Left ventricle myocardium inferior (tissue), 1 donor: ENCODE measurements around the gene FBXO45. TPM values are rescaled to one million over a fixed set of nuclear protein-coding genes. Genes with fewer than 3 reads are reported as not detected.

ENCODE experiments used
- DNase-seq: peaks from one replicate; pipeline ENCODE4 v3.0.0-alpha.2; 2020
- H3K27ac ChIP-seq: fragments of 200-600 bp; replicated peaks from 2 replicates; pipeline ENCODE4 v1.8.0; 2021
- H3K27me3 ChIP-seq: fragments of 200-600 bp; 2 replicates; pipeline ENCODE4 v1.8.0; 2021; ENCODE audit warnings: low read depth
- H3K36me3 ChIP-seq: fragments of 200-600 bp; 2 replicates; pipeline ENCODE4 v1.8.0; 2021
- H3K4me1 ChIP-seq: fragments of 200-600 bp; 2 replicates; pipeline ENCODE4 v1.8.0; 2021
- H3K4me3 ChIP-seq: fragments of 200-600 bp; 2 replicates; pipeline ENCODE4 v1.8.0; 2021; ENCODE audit warnings: mild to moderate bottlenecking, moderate library complexity
- H3K9me3 ChIP-seq: fragments of 200-600 bp; replicated peaks from 2 replicates; pipeline ENCODE4 v1.8.0; 2021
- CTCF ChIP-seq: fragments of 200-600 bp; IDR thresholded peaks from 2 replicates; pipeline ENCODE4 v1.8.0; 2021; ENCODE audit warnings: antibody characterized with exemption, mild to moderate bottlenecking, borderline replicate concordance
- intact Hi-C: fragments of 100-400 bp; cut with micrococcal nuclease; formaldehyde crosslinking; loops from one replicate; pipeline ENCODE4 v1.11.0; 2022
- total RNA-seq: library from RNA; stranded (reverse); fragmentation: NEBNext Ultra II Directional; extraction: Animal tissue kit (Norgen Biotek cat#: 25700); gene quantifications from one replicate; pipeline ENCODE4 v1.2.1, GENCODE V29; 2021
- donor health status: DM: no; HTN: yes; CAD: no; lungs with severe emphysema.

FBXO45 gene
- total RNA-seq, 1 donor from 2014 or later: 7.3 TPM

- intact Hi-C loops: no loop called here
- peak; percentile 9 for TF ChIP-seq CTCF
Measured at GRCh38 chr3:196524527-196524926, 43.9 kb upstream of the FBXO45 start.

DNA sequence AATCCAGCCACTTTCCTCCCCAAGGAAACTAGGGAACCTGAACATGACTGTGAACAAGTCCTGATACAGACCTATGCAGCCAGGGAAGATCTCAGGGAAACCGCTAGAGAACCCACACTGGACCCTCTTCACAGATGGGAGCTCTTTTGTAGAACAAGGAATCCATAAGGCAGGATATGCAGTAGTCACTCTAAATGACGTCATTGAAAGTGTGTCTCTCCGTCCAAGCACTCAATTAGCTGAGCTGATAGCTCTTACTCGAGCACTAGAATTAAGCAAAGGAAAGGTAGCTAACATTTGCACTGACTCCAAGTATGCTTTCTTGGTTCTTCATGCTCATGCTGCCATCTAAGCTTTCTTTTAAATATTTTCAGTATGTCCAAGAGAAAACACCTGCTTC, 43.3 kb upstream of the FBXO45 start:
- DNase-seq: no peak
- Histone ChIP-seq H3K27me3 (no peaks in the 10 kb centered on the region), H3K36me3 (no peaks in the 10 kb centered on the region), H3K4me1 (peaks cover 4% of the 10 kb centered on the region), H3K9me3 (peaks cover 16% of the 10 kb centered on the region), H3K27ac (no peak overlapping the region), H3K4me3 (no peak overlapping the region)
- no peak for TF ChIP-seq CTCF
- intact Hi-C loops: no loop called here

More at GRCh38 chr3:196524527-196524926, 43.9 kb upstream of the FBXO45 start:
- Histone ChIP-seq H3K36me3 (no peaks in the 10 kb centered on the region), H3K27ac (no peak overlapping the region), H3K9me3 (peaks cover 22% of the 10 kb centered on the region), H3K4me1 (peaks cover 4% of the 10 kb centered on the region), H3K27me3 (no peaks in the 10 kb centered on the region), H3K4me3 (no peak overlapping the region)
- no peak for DNase-seq

- TF ChIP-seq CTCF: peak; percentile 78
- Histone ChIP-seq H3K4me1 (peaks cover 4% of the 10 kb centered on the region), H3K4me3 (peak overlapping the region; percentile 64), H3K36me3 (no peaks in the 10 kb centered on the region), H3K27ac (peak overlapping the region; percentile 40), H3K27me3 (peaks cover 23% of the 10 kb centered on the region), H3K9me3 (peaks cover 9% of the 10 kb centered on the region)
- peak; percentile 76 for DNase-seq
- intact Hi-C loops: no loop called here
Measured at GRCh38 chr3:196528639-196529233, 39.7 kb upstream of the FBXO45 start.

DNA sequence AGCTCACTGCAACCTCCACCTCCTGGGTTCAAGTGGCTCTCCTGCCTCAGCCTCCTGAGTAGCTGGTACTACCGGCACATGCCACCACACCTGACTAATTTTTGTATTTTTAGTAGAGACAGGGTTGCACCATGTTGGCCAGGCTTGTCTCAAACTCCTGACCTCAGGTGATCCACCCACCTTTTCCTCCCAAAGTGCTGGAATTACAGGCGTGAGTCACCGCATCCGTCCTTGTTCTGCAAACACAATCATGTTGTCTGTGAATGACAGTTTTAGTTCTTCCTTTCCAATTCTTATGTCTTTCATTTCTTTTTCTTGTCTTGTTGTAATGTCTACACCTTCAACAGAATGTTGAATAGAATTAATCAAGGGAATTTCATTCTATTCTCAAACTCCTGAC, 37.0 kb upstream of the FBXO45 start:
- peaks cover 23% of the 10 kb centered on the region for H3K27me3 ChIP-seq
- no peak for TF ChIP-seq CTCF
- intact Hi-C loops: no loop called here
- H3K9me3 ChIP-seq: peaks cover 9% of the 10 kb centered on the region
- H3K4me3 ChIP-seq: no peak overlapping the region
- H3K36me3 ChIP-seq: no peaks in the 10 kb centered on the region
- no peak for DNase-seq
- peaks cover 4% of the 10 kb centered on the region for H3K4me1 ChIP-seq
- no peak overlapping the region for H3K27ac ChIP-seq

DNA sequence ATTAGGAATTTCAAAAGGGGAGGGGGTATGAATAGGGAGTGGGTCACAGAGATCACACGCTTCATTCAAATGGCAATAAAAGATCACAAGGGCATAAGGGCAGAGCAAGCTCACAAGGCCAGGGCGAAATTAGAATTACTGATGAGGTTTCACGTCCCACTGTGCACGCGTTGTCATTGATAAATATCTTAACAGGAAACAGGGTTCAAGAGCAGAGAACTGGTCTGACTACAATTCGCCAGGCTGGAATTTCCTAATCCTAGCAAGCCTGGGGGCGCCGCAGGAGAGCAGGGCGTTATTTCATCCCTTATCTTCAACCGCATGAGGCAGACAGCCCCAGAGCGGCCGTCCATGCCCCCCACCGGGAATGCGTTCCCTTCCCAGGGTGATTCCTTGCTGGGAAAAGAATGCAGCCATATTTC, 35.2 kb upstream of the FBXO45 start:
- intact Hi-C loops: no loop called here
- DNase-seq: no peak
- no peak for TF ChIP-seq CTCF
- no peak overlapping the region for H3K4me3 ChIP-seq
- no peak overlapping the region for H3K27ac ChIP-seq
- peaks cover 26% of the 10 kb centered on the region for H3K27me3 ChIP-seq
- H3K4me1 ChIP-seq: peaks cover 4% of the 10 kb centered on the region
- no peaks in the 10 kb centered on the region for H3K36me3 ChIP-seq
- H3K9me3 ChIP-seq: peaks cover 9% of the 10 kb centered on the region
